ENCODE measurements around the gene LTBP1. TPM values are rescaled to one million over a fixed set of nuclear protein-coding genes. Genes with fewer than 3 reads are reported as not detected.

The LTBP1 gene
- total and polyA plus RNA-seq, 11 donors = 23.5 to 150 (median 102) TPM

DNA sequence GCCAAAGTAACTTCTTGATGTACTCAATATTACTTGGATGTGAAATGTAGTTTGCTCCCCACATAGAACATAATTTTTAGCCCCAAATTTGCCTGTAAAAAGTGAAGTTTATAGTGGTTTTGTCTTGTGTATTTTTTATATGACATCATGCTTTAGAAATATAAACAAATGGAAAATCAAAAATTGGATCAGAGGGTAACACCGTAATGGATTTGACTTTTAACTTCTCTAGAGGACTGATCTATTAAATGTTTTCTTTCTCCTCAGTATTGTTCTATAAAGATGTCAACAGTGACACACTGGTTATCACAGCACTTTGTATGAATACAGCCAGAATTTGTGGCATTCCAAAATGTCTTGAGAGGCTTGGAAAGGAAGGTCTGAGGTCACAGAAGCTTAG is 484.1 kb downstream of the LTBP1 start:
- H3K27ac ChIP-seq = no peak overlapping the region
- TF ChIP-seq, protein P1, sequence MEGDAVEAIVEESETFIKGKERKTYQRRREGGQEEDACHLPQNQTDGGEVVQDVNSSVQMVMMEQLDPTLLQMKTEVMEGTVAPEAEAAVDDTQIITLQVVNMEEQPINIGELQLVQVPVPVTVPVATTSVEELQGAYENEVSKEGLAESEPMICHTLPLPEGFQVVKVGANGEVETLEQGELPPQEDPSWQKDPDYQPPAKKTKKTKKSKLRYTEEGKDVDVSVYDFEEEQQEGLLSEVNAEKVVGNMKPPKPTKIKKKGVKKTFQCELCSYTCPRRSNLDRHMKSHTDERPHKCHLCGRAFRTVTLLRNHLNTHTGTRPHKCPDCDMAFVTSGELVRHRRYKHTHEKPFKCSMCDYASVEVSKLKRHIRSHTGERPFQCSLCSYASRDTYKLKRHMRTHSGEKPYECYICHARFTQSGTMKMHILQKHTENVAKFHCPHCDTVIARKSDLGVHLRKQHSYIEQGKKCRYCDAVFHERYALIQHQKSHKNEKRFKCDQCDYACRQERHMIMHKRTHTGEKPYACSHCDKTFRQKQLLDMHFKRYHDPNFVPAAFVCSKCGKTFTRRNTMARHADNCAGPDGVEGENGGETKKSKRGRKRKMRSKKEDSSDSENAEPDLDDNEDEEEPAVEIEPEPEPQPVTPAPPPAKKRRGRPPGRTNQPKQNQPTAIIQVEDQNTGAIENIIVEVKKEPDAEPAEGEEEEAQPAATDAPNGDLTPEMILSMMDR (IDR thresholded peaks at IDR 0.05) = no peak
- no peak for TF ChIP-seq POLR2A (IDR thresholded peaks at IDR 0.05)
- H3K27me3 ChIP-seq = no peaks in the 10 kb centered on the region
- H3K36me3 ChIP-seq = no peaks in the 10 kb centered on the region
- H3K4me3 ChIP-seq = no peak overlapping the region
- intact Hi-C loops (cut with DNase I) = loop anchor here in 3 of 10 donors (10.0 kb wide), 2 partner anchors 396 to 656 kb away; no protein-coding TSS in a partner anchor
- H3K4me1 ChIP-seq = peaks cover 0 to 31% (median 9%) of the 10 kb centered on the region in 12 donors
- ATAC-seq = no peak
- no peak for DNase-seq
- WGBS, 4 donors = 77 to 89% (median 87%) methylated on average over 1 of the region's 1 CpG
- no peaks in the 10 kb centered on the region for H3K9me3 ChIP-seq

DNA sequence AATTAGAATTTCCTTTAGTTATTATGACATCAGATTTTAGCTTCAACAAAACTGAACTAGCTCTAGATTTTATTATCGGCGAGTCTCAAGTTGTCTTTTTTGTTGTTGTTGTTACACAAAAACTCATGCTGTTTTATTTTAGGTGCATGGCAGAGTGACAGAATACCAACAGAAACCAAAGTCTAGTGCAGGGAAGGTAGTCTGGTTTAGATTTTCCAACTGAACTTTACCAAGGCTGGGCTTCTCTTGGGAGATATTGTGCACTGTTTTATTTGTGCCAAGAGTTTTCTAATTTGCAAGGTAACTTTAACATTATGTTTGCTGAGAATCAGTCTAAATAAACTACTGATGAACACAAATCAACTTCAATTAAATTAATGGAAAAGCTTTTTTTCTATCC is 486.1 kb downstream of the LTBP1 start:
- intact Hi-C loops (cut with DNase I) = loop anchor here in 3 of 10 donors (10.0 kb wide), 2 partner anchors 398 to 658 kb away; no protein-coding TSS in a partner anchor
- DNase-seq (no peak), ATAC-seq (no peak)
- WGBS, 4 donors = 45 to 58% (median 55%) methylated on average over 2 of the region's 2 CpGs
- Histone ChIP-seq H3K9me3 (no peaks in the 10 kb centered on the region), H3K27me3 (no peaks in the 10 kb centered on the region), H3K4me3 (no peak overlapping the region), H3K27ac (peak overlapping the region in 10 of 12 donors; percentile 3 to 76 (median 48)), H3K36me3 (no peaks in the 10 kb centered on the region), H3K4me1 (peaks cover 0 to 38% (median 12%) of the 10 kb centered on the region in 12 donors)
- TF ChIP-seq, protein P1 (IDR thresholded peaks at IDR 0.05) = no peak
- TF ChIP-seq POLR2A (IDR thresholded peaks at IDR 0.05) = no peak

DNA sequence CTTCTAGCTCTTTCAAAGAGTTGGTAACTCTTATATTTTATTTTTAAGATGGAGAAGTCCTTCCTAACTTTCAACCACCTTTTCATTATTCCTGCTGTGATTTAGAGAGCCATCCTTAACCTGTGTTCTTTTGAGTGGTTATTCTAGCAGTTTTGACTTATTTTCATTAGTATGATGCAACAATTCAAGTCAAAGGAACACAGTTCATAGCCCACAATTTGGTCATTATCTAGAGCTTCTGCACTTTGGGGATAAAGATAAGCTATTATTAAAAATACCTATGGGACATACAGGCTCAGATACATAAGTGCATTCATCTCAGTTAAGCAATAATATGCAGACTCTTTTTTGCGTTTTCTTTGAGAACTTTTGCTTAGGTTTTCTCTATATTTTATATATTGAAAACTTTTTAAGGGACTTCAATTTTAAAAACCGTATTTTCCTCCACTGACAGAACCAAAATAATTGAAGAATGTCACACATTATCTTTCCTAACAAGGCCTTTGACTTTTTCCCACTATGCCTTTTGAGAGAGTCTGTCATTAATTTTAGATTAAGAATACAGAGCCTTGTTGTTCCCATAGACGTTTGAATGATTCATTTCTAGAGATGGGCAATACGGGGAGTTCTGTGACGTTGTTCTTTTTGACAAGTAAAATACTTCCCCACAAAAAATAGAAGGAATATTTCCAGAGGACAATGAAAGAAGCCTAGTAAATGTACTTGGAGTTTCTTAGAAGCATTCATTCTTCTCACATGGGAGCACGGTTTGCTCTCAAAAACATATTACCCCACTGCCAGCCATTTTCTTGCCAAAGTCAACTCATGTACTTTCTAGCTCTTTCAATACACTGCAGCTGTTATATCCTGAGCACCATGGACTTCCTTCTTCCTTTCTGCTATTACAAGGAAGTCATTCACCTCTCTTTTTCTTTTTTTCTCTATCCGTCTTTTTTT is 486.8 kb downstream of the LTBP1 start:
- Histone ChIP-seq H3K27ac (peak overlapping the region in 11 of 12 donors; percentile 6 to 76 (median 54)), H3K27me3 (no peaks in the 10 kb centered on the region), H3K4me3 (no peak overlapping the region), H3K9me3 (no peaks in the 10 kb centered on the region), H3K4me1 (peaks cover 0 to 38% (median 12%) of the 10 kb centered on the region in 12 donors), H3K36me3 (no peaks in the 10 kb centered on the region)
- no peak for TF ChIP-seq POLR2A (IDR thresholded peaks at IDR 0.05)
- TF ChIP-seq, protein P1 (IDR thresholded peaks at IDR 0.05) = no peak
- 59 to 73% (median 65%) methylated on average over 7 of the region's 7 CpGs for whole genome bisulfite sequencing, 4 donors
- intact Hi-C loops (cut with DNase I) = loop anchor here in 4 of 10 donors (2.0 to 10.0 kb wide), 3 partner anchors 17 to 659 kb away; no protein-coding TSS in a partner anchor
- ATAC-seq (peak; percentile 65 to 89 (median 82)), DNase-seq (peak in 1 of 5 donors; percentile 48)

DNA sequence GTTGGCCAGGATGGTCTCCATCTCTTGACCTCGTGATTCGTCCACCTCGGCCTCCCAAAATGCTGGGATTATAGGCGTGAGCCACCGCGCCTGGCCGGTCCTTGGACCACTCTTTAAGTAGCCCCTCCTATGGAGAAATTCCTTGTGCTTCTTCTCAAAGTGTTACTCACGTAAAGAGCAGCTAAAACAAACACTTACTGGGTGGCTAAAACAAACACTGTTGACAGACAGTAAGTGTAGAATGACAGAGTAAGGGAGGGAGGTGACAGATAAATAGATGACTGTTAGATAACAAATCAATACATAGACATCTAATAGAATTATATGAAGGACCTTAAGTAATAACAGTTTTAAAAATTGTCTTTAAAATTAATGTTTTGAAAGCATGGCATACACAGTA is 488.8 kb downstream of the LTBP1 start:
- Histone ChIP-seq H3K27ac (peak overlapping the region in 4 of 12 donors; percentile 42 to 76 (median 74)), H3K4me3 (no peak overlapping the region), H3K36me3 (no peaks in the 10 kb centered on the region), H3K27me3 (no peaks in the 10 kb centered on the region), H3K4me1 (peaks cover 0 to 38% (median 12%) of the 10 kb centered on the region in 12 donors), H3K9me3 (no peaks in the 10 kb centered on the region)
- no peak for TF ChIP-seq POLR2A (IDR thresholded peaks at IDR 0.05)
- TF ChIP-seq, protein P1 (IDR thresholded peaks at IDR 0.05) = no peak
- no peak for DNase-seq
- WGBS, 4 donors = 74 to 83% (median 79%) methylated on average over 8 of the region's 8 CpGs
- ATAC-seq = no peak
- intact Hi-C loops (cut with DNase I) = loop anchor here in 4 of 10 donors (2.0 to 10.0 kb wide), 4 partner anchors 19 to 663 kb away; no protein-coding TSS in a partner anchor
